H9 (cell line): ENCODE measurements around the gene OR6J1. TPM values are rescaled to one million over a fixed set of nuclear protein-coding genes. Genes with fewer than 3 reads are reported as not detected.

Experiments used
- DNase-seq: peaks from one replicate; pipeline ENCODE4 v3.0.0-alpha.2; 2017
- H2AFZ ChIP-seq: one replicate; pipeline ENCODE4 v1.6.1; 2013; ENCODE audit warnings: mild to moderate bottlenecking, low read length, control low read depth, moderate library complexity
- H2AK5ac ChIP-seq: 2 replicates; pipeline ENCODE4 v1.6.1; 2013; ENCODE audit warnings: low read length, control low read depth, mixed read lengths; ENCODE audit not compliant: insufficient read length
- H2BK120ac ChIP-seq: one replicate; pipeline ENCODE4 v1.6.1; 2013; ENCODE audit warnings: low read depth, mild to moderate bottlenecking, low read length, control low read depth, inconsistent platforms; ENCODE audit not compliant: poor library complexity, severe bottlenecking
- H2BK12ac ChIP-seq: 2 replicates; pipeline ENCODE4 v1.6.1; 2013; ENCODE audit warnings: low read length, control low read depth, mixed read lengths, low read depth; ENCODE audit not compliant: insufficient read length
- H2BK15ac ChIP-seq: 2 replicates; pipeline ENCODE4 v1.6.1; 2013; ENCODE audit warnings: low read depth, low read length, control low read depth
- H2BK20ac ChIP-seq: one replicate; pipeline ENCODE4 v1.6.1; 2013; ENCODE audit warnings: low read depth, mild to moderate bottlenecking, low read length, control low read depth, inconsistent platforms; ENCODE audit not compliant: poor library complexity, severe bottlenecking
- H2BK5ac ChIP-seq: 2 replicates; pipeline ENCODE4 v1.6.1; 2013; ENCODE audit warnings: low read length, control low read depth, mixed read lengths; ENCODE audit not compliant: insufficient read length
- H3K14ac ChIP-seq: 2 replicates; pipeline ENCODE4 v1.6.1; 2013; ENCODE audit warnings: low read length, control low read depth; ENCODE audit not compliant: insufficient read depth
- H3K18ac ChIP-seq: 2 replicates; pipeline ENCODE4 v1.6.1; 2013; ENCODE audit warnings: low read depth, mild to moderate bottlenecking, mixed read lengths, low read length, control low read depth; ENCODE audit not compliant: insufficient read length
- H3K23ac ChIP-seq: 2 replicates; pipeline ENCODE4 v1.6.1; 2013; ENCODE audit warnings: low read length, control low read depth, mixed read lengths, low read depth; ENCODE audit not compliant: insufficient read length
- H3K23me2 ChIP-seq: 2 replicates; pipeline ENCODE4 v1.6.1; 2013; ENCODE audit warnings: low read depth, mild to moderate bottlenecking, mixed read lengths, low read length, control low read depth; ENCODE audit not compliant: insufficient read length, poor library complexity, severe bottlenecking
- H3K27ac ChIP-seq: 2 replicates; pipeline ENCODE4 v1.5.1; 2013; ENCODE audit warnings: low read length, control low read depth, mixed read lengths, low read depth; ENCODE audit not compliant: insufficient read length
- H3K27me3 ChIP-seq: 2 replicates; pipeline ENCODE4 v1.6.1; 2013; ENCODE audit warnings: low read length, control low read depth, inconsistent platforms; ENCODE audit not compliant: insufficient read depth
- H3K4ac ChIP-seq: 2 replicates; pipeline ENCODE4 v1.6.1; 2013; ENCODE audit warnings: low read depth, mild to moderate bottlenecking, control low read depth, inconsistent platforms, low read length, moderate library complexity
- H3K4me1 ChIP-seq: 2 replicates; pipeline ENCODE4 v1.6.1; 2013; ENCODE audit warnings: low read length, control low read depth, inconsistent platforms; ENCODE audit not compliant: insufficient read depth
- H3K4me2 ChIP-seq: 2 replicates; pipeline ENCODE4 v1.6.1; 2013; ENCODE audit warnings: low read length, control low read depth, mixed read lengths; ENCODE audit not compliant: insufficient read length, insufficient read depth
- H3K56ac ChIP-seq: 2 replicates; pipeline ENCODE4 v1.6.1; 2013; ENCODE audit warnings: low read depth, mild to moderate bottlenecking, mixed read lengths, low read length, control low read depth; ENCODE audit not compliant: insufficient read length
- H3K79me1 ChIP-seq: 2 replicates; pipeline ENCODE4 v1.6.1; 2013; ENCODE audit warnings: low read depth, mild to moderate bottlenecking, moderate library complexity, low read length, control low read depth, inconsistent platforms; ENCODE audit not compliant: insufficient read depth, poor library complexity, severe bottlenecking
- H3K79me2 ChIP-seq: 2 replicates; pipeline ENCODE4 v1.6.1; 2013; ENCODE audit warnings: low read length, control low read depth, inconsistent platforms; ENCODE audit not compliant: insufficient read depth
- H3K9ac ChIP-seq: 2 replicates; pipeline ENCODE4 v1.6.1; 2013; ENCODE audit warnings: low read length, control low read depth, mixed read lengths; ENCODE audit not compliant: insufficient read length; ENCODE audit errors: extremely low read depth
- H3K9me3 ChIP-seq: one replicate; pipeline ENCODE4 v1.6.1; 2013; ENCODE audit warnings: low read depth, low read length, inconsistent platforms; ENCODE audit not compliant: control insufficient read depth
- H3T11ph ChIP-seq: one replicate; pipeline ENCODE4 v1.6.1; 2013; ENCODE audit warnings: mild to moderate bottlenecking, low read length, control low read depth, inconsistent platforms
- H4K20me1 ChIP-seq: one replicate; pipeline ENCODE4 v1.6.1; 2013; ENCODE audit not compliant: control insufficient read depth, insufficient read length, insufficient read depth
- H4K5ac ChIP-seq: 2 replicates; pipeline ENCODE4 v1.6.1; 2013; ENCODE audit warnings: low read depth, mild to moderate bottlenecking, mixed read lengths, low read length, control low read depth; ENCODE audit not compliant: insufficient read length
- H4K8ac ChIP-seq: replicated peaks from 2 replicates; pipeline ENCODE4 v1.6.1; 2013; ENCODE audit warnings: low read length, control low read depth, mixed read lengths, low read depth; ENCODE audit not compliant: insufficient read length
- H4K91ac ChIP-seq: 2 replicates; pipeline ENCODE4 v1.6.1; 2013; ENCODE audit warnings: low read depth, mild to moderate bottlenecking, moderate library complexity, mixed read lengths, low read length, control low read depth; ENCODE audit not compliant: insufficient read length
- H3K27ac Mint-ChIP-seq, 3 experiments: 2 replicates in 2 of 3; 3 replicates in 1 of 3; pipeline ENCODE4 v1.8.0; 2020 to 2021; ENCODE audit warnings: mixed read lengths in 3 of 3, mild to moderate bottlenecking in 1 of 3, moderate library complexity in 1 of 3
- H3K27me3 Mint-ChIP-seq: 2 replicates; pipeline ENCODE4 v1.8.0; 2021; ENCODE audit warnings: low read depth, mild to moderate bottlenecking, moderate library complexity, mixed read lengths
- H3K36me3 Mint-ChIP-seq, 3 experiments: 2 replicates in 2 of 3; 3 replicates in 1 of 3; pipeline ENCODE4 v1.8.0; 2020 to 2021; ENCODE audit warnings: low read depth in 3 of 3, mixed read lengths in 3 of 3; ENCODE audit not compliant: insufficient read depth in 1 of 3
- H3K4me1 Mint-ChIP-seq, 2 experiments: 2 replicates each; pipeline ENCODE4 v1.8.0; 2020; ENCODE audit warnings: mixed read lengths in 2 of 2
- H3K4me3 Mint-ChIP-seq, 2 experiments: 2 replicates in 1 of 2; 3 replicates in 1 of 2; pipeline ENCODE4 v1.8.0; 2020 to 2021; ENCODE audit warnings: mild to moderate bottlenecking in 2 of 2, mixed read lengths in 2 of 2, moderate library complexity in 1 of 2
- H3K9me3 Mint-ChIP-seq, 2 experiments: 2 replicates in 1 of 2; 3 replicates in 1 of 2; pipeline ENCODE4 v1.8.0; 2020; ENCODE audit warnings: mild to moderate bottlenecking in 2 of 2, mixed read lengths in 2 of 2, moderate library complexity in 1 of 2
- WGBS: extraction: QIAGEN DNeasy Blood & Tissue Kit; methylation state at CpG from one replicate; pipeline ENCODE4 v1.1.7; 2013; ENCODE audit warnings: missing lambda C conversion rate, low lambda C conversion rate, mixed read lengths; ENCODE audit not compliant: insufficient read length; ENCODE audit errors: extremely low coverage; 5-methylcytosine and 5-hydroxymethylcytosine counted together
- long read RNA-seq: library from polyadenylated mRNA; unstranded; transcript quantifications from one replicate; pipeline ENCODE4 v2.0.0, GENCODE V29; 2020
- total RNA-seq: library from RNA; stranded (reverse); gene quantifications from 2 replicates; pipeline ENCODE4 v1.2.1, GENCODE V29; 2021
- TF ChIP-seq, protein P1 (sequence below): fragments of 200-600 bp; sonication (generic); conservative IDR thresholded peaks from 3 replicates; pipeline ENCODE4 v1.8.0; 2021; ENCODE audit warnings: antibody characterized with exemption, mild to moderate bottlenecking

OR6J1 gene
- total RNA-seq, result not detected in 2 replicates
- long read RNA-seq, result 0 reads

DNA sequence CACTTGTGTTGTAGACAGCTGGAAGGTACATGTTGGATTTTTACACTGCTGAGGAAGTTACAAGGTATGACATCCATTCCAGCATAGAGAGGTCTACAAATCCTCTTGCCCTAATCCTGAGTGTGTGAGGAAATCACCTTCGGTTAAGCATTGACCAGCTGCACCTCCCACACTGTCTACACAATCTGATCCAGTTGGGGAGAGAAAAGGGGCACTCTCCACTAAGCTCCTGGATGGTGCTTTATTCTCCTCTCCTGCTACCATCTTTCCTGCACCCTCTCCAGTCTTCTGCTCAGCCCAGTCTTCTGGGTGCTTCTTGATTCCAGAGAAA is at the start of gene OR6J1:
Gene OR6J1, minus strand, starts transcription at position 48 of the 331 bp plus-strand sequence. CDS start 9,541 bp downstream, outside the sequence.
- WGBS, result no CpG with 5 or more reads among the region's 1 CpG
- no peak within 1 kb of the TSS for H3K23ac ChIP-seq
- H3K18ac ChIP-seq, result no peak within 1 kb of the TSS
- H4K5ac ChIP-seq, result no peak within 1 kb of the TSS
- H3K36me3 Mint-ChIP-seq, result no peaks in the 10 kb centered on the region
- no peak for DNase-seq
- no peak within 1 kb of the TSS for H4K8ac ChIP-seq
- H2AK5ac ChIP-seq, result no peak within 1 kb of the TSS
- H3K4me3 Mint-ChIP-seq, result no peak within 1 kb of the TSS
- H3K27me3 Mint-ChIP-seq, result no peaks in the 10 kb centered on the region
- no peaks in the 10 kb centered on the region for H4K20me1 ChIP-seq
- H3K27me3 ChIP-seq, result no peaks in the 10 kb centered on the region
- no peaks in the 10 kb centered on the region for H3K4me1 ChIP-seq
- no peaks in the 10 kb centered on the region for H3K23me2 ChIP-seq
- no peaks in the 10 kb centered on the region for H3K79me2 ChIP-seq
- no peaks in the 10 kb centered on the region for H3K79me1 ChIP-seq
- H3K27ac Mint-ChIP-seq, result no peak within 1 kb of the TSS
- H3K9me3 ChIP-seq, result no peaks in the 10 kb centered on the region
- no peak within 1 kb of the TSS for H2BK15ac ChIP-seq
- H2AFZ ChIP-seq, result no peak within 1 kb of the TSS
- no peak within 1 kb of the TSS for H3K9ac ChIP-seq
- H3K4ac ChIP-seq, result no peak within 1 kb of the TSS
- no peaks in the 10 kb centered on the region for H3K4me1 Mint-ChIP-seq
- no peak within 1 kb of the TSS for H2BK12ac ChIP-seq
- no peak within 1 kb of the TSS for H2BK20ac ChIP-seq
- H3K4me2 ChIP-seq, result no peak within 1 kb of the TSS
- no peaks in the 10 kb centered on the region for H3K9me3 Mint-ChIP-seq
- TF ChIP-seq, protein P1, sequence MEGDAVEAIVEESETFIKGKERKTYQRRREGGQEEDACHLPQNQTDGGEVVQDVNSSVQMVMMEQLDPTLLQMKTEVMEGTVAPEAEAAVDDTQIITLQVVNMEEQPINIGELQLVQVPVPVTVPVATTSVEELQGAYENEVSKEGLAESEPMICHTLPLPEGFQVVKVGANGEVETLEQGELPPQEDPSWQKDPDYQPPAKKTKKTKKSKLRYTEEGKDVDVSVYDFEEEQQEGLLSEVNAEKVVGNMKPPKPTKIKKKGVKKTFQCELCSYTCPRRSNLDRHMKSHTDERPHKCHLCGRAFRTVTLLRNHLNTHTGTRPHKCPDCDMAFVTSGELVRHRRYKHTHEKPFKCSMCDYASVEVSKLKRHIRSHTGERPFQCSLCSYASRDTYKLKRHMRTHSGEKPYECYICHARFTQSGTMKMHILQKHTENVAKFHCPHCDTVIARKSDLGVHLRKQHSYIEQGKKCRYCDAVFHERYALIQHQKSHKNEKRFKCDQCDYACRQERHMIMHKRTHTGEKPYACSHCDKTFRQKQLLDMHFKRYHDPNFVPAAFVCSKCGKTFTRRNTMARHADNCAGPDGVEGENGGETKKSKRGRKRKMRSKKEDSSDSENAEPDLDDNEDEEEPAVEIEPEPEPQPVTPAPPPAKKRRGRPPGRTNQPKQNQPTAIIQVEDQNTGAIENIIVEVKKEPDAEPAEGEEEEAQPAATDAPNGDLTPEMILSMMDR, result no peak
- no peak within 1 kb of the TSS for H3K14ac ChIP-seq
- H3K27ac ChIP-seq, result no peak within 1 kb of the TSS
- H2BK120ac ChIP-seq, result no peak within 1 kb of the TSS
- H3K56ac ChIP-seq, result no peak within 1 kb of the TSS
- no peak within 1 kb of the TSS for H2BK5ac ChIP-seq
- no peak within 1 kb of the TSS for H3T11ph ChIP-seq
- no peak within 1 kb of the TSS for H4K91ac ChIP-seq
